Measurements from ENCODE around the gene TMPRSS11F. TPM values are rescaled to one million over a fixed set of nuclear protein-coding genes. Genes with fewer than 3 reads are reported as not detected.

Gene TMPRSS11F
- total RNA-seq, 1 experiment from 2014 or later = not detected

- TF ChIP-seq YY1 (IDR thresholded peaks at IDR 0.05; ENCODE audit: extremely low read depth, insufficient replicate concordance, low read depth, low read length) = no peak
Observed at GRCh38 chr4:68062501-68062900, 67.2 kb downstream of the TMPRSS11F start (continued).

DNA sequence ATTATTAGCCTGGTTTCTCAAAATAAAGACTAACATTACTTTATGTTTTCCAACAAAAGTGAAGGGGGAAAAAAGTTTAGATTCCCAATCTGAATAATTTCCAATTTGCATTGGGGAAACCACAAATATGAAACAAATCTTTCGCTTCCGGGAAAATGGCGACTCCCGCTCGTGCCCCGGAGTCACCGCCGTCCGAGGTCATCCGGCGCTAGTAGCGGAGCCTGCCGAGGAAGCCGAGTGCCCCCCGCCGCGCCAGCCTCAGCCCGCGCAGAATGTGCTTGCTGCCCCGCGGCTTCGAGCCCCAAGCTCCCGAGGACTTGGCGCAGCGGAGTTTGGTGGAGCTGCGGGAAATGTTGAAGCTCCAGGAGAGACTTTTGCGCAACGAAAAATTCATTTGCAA, 91.4 kb downstream of the TMPRSS11F start:
- DNase-seq (ENCODE audit: low read depth, low spot score) (no peak), ATAC-seq (no peak)
- Histone ChIP-seq H3K9me2 (ENCODE audit: insufficient read depth) (no peaks in the 10 kb centered on the region), H2AFZ (ENCODE audit: low read depth, low read length, poor library complexity, severe bottlenecking) (no peak overlapping the region), H3K9ac (ENCODE audit: low read length) (no peak overlapping the region), H3K79me2 (ENCODE audit: insufficient read depth, low read length) (no peaks in the 10 kb centered on the region), H3K27ac (ENCODE audit: low read depth, low read length) (no peak overlapping the region), H3K4me3 (replicated peaks in 1 of 2; ENCODE audit: low read depth in 1 of 2, low read length in 2 of 2) (no peak overlapping the region), H4K20me1 (ENCODE audit: insufficient read depth) (no peaks in the 10 kb centered on the region), H3K36me3 (ENCODE audit: control insufficient read depth in 1 of 2, insufficient read depth in 2 of 2, low read length in 2 of 2) (no peaks in the 10 kb centered on the region), H3K9me3 (ENCODE audit: control insufficient read depth in 1 of 2, insufficient read depth in 1 of 2, low read depth in 1 of 2, low read length in 2 of 2) (no peaks in the 10 kb centered on the region), H3K4me1 (ENCODE audit: control insufficient read depth in 1 of 2, insufficient read depth in 2 of 2, low read length in 2 of 2) (no peaks in the 10 kb centered on the region), H3K4me2 (ENCODE audit: low read length) (no peak overlapping the region), H3K27me3 (ENCODE audit: insufficient read depth, low read length) (no peaks in the 10 kb centered on the region)
- CTCF ChIA-PET = no interaction called here
- POLR2A ChIA-PET = no interaction called here
- RAD21 ChIA-PET (ENCODE audit: low non-redundant PET in 1 of 2, low total read pairs in 2 of 2, uncharacterized antibody in 2 of 2, unreplicated experiment in 2 of 2) = no interaction called here
- intact Hi-C loops (cut with micrococcal nuclease) = no loop called here
- TF ChIP-seq CBX3 (IDR thresholded peaks at IDR 0.05; ENCODE audit: low read depth) (no peak), ZFX (IDR thresholded peaks at IDR 0.05) (no peak), FOSL1 (IDR thresholded peaks at IDR 0.05; ENCODE audit: low read depth) (no peak), ATF3 (IDR thresholded peaks at IDR 0.05) (no peak), POLR2A (IDR thresholded peaks at IDR 0.05; ENCODE audit: borderline replicate concordance, extremely low read depth, insufficient read depth, insufficient read length) (no peak), SP1 (IDR thresholded peaks at IDR 0.05; ENCODE audit: low read depth) (no peak), EZH2phosphoT487 (IDR thresholded peaks at IDR 0.05; ENCODE audit: borderline replicate concordance) (no peak), YY1 (IDR thresholded peaks at IDR 0.05; ENCODE audit: extremely low read depth, insufficient replicate concordance, low read depth, low read length) (no peak), JUND (IDR thresholded peaks at IDR 0.05) (no peak), EGR1 (IDR thresholded peaks at IDR 0.05; ENCODE audit: low read depth) (no peak), TCF7L2 (IDR thresholded peaks at IDR 0.05; ENCODE audit: borderline replicate concordance, extremely low read depth, insufficient read depth, insufficient read length) (no peak)
- BruUV-seq (replicated peaks) = no TSS peak

Measured in HCT116 (cell line).